Osteoblast (primary cell): ENCODE measurements around the gene PACS2. TPM values are rescaled to one million over a fixed set of nuclear protein-coding genes. Genes with fewer than 3 reads are reported as not detected.

Source experiments
- DNase-seq: peaks from one replicate; pipeline ENCODE4 v3.0.0; 2011; ENCODE audit warnings: low spot score, mixed read lengths; ENCODE audit not compliant: insufficient read length; ENCODE audit errors: missing footprints
- H2AFZ ChIP-seq: 2 replicates; pipeline ENCODE4 v1.6.0; 2011; ENCODE audit warnings: mild to moderate bottlenecking, low read length
- H3K27ac ChIP-seq: 2 replicates; pipeline ENCODE4 v1.5.1; 2011; ENCODE audit warnings: mild to moderate bottlenecking, low read depth, low read length, moderate library complexity
- H3K27me3 ChIP-seq: 2 replicates; pipeline ENCODE4 v1.6.0; 2012; ENCODE audit warnings: mild to moderate bottlenecking, control low read depth, inconsistent platforms, low read length, moderate library complexity; ENCODE audit not compliant: insufficient read depth
- H3K36me3 ChIP-seq: 2 replicates; pipeline ENCODE4 v1.5.1; 2011; ENCODE audit warnings: mild to moderate bottlenecking, low read length, control low read depth, moderate library complexity; ENCODE audit not compliant: insufficient read depth
- H3K4me1 ChIP-seq: 2 replicates; pipeline ENCODE4 v1.5.1; 2011; ENCODE audit warnings: mild to moderate bottlenecking, low read length, control low read depth, moderate library complexity; ENCODE audit not compliant: insufficient read depth
- H3K4me2 ChIP-seq: 2 replicates; pipeline ENCODE4 v1.6.0; 2011; ENCODE audit warnings: mild to moderate bottlenecking, low read length; ENCODE audit not compliant: insufficient read depth
- H3K4me3 ChIP-seq: fragments of 200-600 bp; sonication (generic); 3 replicates; pipeline ENCODE4 v1.5.1; 2012; ENCODE audit warnings: mild to moderate bottlenecking, low read length, inconsistent platforms; ENCODE audit not compliant: insufficient read depth
- H3K79me2 ChIP-seq: 2 replicates; pipeline ENCODE4 v1.6.0; 2012; ENCODE audit warnings: mild to moderate bottlenecking, low read length, control low read depth, inconsistent platforms; ENCODE audit not compliant: insufficient read depth
- H3K9me3 ChIP-seq: 2 replicates; pipeline ENCODE4 v1.5.1; 2011; ENCODE audit warnings: low read depth, low read length, control low read depth
- H4K20me1 ChIP-seq: 2 replicates; pipeline ENCODE4 v1.6.0; 2012; ENCODE audit warnings: mild to moderate bottlenecking, low read length, control low read depth; ENCODE audit not compliant: insufficient read depth
- CTCF ChIP-seq: IDR thresholded peaks from 2 replicates; pipeline ENCODE4 v1.5.1; 2011; ENCODE audit warnings: mild to moderate bottlenecking, low read depth, low read length, moderate library complexity; ENCODE audit errors: extremely low read depth
- total RNA-seq: library from RNA; depleted of rRNA; stranded (reverse); fragments of >200 nt; gene quantifications from 2 replicates; pipeline ENCODE4 v1.2.3, GENCODE V29; 2012

The PACS2 gene
- total RNA-seq, 1 donor = 81.1 TPM

GRCh38 chr14:105446971-105447370 lies 132.4 kb downstream of the PACS2 start:
- no peak overlapping the region for H2AFZ ChIP-seq
- H3K27me3 ChIP-seq = no peaks in the 10 kb centered on the region
- H3K9me3 ChIP-seq = no peaks in the 10 kb centered on the region
- no peak overlapping the region for H3K27ac ChIP-seq
- peaks cover 16% of the 10 kb centered on the region for H4K20me1 ChIP-seq
- no peak for DNase-seq
- peaks cover 25% of the 10 kb centered on the region for H3K36me3 ChIP-seq
- no peaks in the 10 kb centered on the region for H3K4me1 ChIP-seq
- H3K79me2 ChIP-seq = peaks cover 29% of the 10 kb centered on the region
- no peak overlapping the region for H3K4me3 ChIP-seq
- H3K4me2 ChIP-seq = no peak overlapping the region
- TF ChIP-seq CTCF = no peak

Other genes with a start within 250 kb of the PACS2 start
- under 0.01 TPM in 2 replicates for gene GPR132, start 249.3 kb upstream of the PACS2 start, total RNA-seq
- gene JAG2, start 146.0 kb upstream of the PACS2 start, total RNA-seq = 1.8 and 3.3 TPM in 2 replicates
- gene NUDT14, start 133.4 kb upstream of the PACS2 start, total RNA-seq = 13.6 and 15.9 TPM in 2 replicates
- 54.3 and 60.1 TPM in 2 replicates for gene BTBD6, start 66.2 kb upstream of the PACS2 start, total RNA-seq
- gene BRF1, start 13.7 kb upstream of the PACS2 start, total RNA-seq = 33.6 and 34.4 TPM in 2 replicates
- gene TEX22, start 83.8 kb downstream of the PACS2 start, total RNA-seq = under 0.01 and 0.29 TPM in 2 replicates
- gene MTA1, start 105.1 kb downstream of the PACS2 start, total RNA-seq = 60.4 TPM in 2 replicates
- 31.5 and 43.8 TPM in 2 replicates for gene CRIP2, start 160.1 kb downstream of the PACS2 start, total RNA-seq
- 5.0 and 8.7 TPM in 2 replicates for gene CRIP1, start 172.1 kb downstream of the PACS2 start, total RNA-seq
- 3.2 and 5.1 TPM in 2 replicates for gene TEDC1, start 176.5 kb downstream of the PACS2 start, total RNA-seq
- 1.8 and 2.7 TPM in 2 replicates for gene TMEM121, start 211.8 kb downstream of the PACS2 start, total RNA-seq